Activated CD4-positive, alpha-beta T cell treated with anti-CD3 and anti-CD28 coated beads, Interleukin-10, Interleukin-2, amounts not matched to agents 100 ng/mL and 50 ng/mL, durations not matched to agents 16 hours and 8 hours (primary cell): ENCODE measurements around the gene FCF1.

ENCODE experiments used
- DNase-seq: peaks from one replicate; pipeline ENCODE4 v3.0.0-alpha.2; 2020

The FCF1 gene

GRCh38 chr14:74784634-74785033 lies 71.7 kb downstream of the FCF1 start:
- no peak for DNase-seq

- DNase-seq, result no peak
Observed at GRCh38 chr14:74785056-74785613, 72.2 kb downstream of the FCF1 start.

GRCh38 chr14:74786796-74787315 lies 73.9 kb downstream of the FCF1 start:
- DNase-seq, result no peak
